GM12891 (cell line): ENCODE results near the gene C12orf56.
"Not testable (repeated sequence)": the region's sequence is repeated elsewhere in the genome, so short reads cannot be mapped to it uniquely, and the experiment has no call there.

Experiments
- DNase-seq: peaks from one replicate; pipeline ENCODE4 v3.0.0; 2011; ENCODE audit warnings: low spot score; ENCODE audit not compliant: insufficient read length
- FAIRE-seq: peaks from 2 replicates; lab custom pipeline; 2011; peaks lifted over from hg19 to GRCh38; lab: Jason Lieb, UNC
- PAX5 ChIP-seq: IDR thresholded peaks from 2 replicates; pipeline ENCODE4 v1.6.1; 2011; ENCODE audit warnings: low read length, moderate library complexity, mild to moderate bottlenecking; ENCODE audit not compliant: insufficient read depth, severe bottlenecking
- POLR2A ChIP-seq: IDR thresholded peaks from 2 replicates; pipeline ENCODE4 v1.6.1; 2011; ENCODE audit warnings: low read depth, low read length, control low read depth
- POLR2AphosphoS5 ChIP-seq: IDR thresholded peaks from 2 replicates; pipeline ENCODE4 v1.6.1; 2011; ENCODE audit warnings: low read depth, low read length, control low read depth
- POU2F2 ChIP-seq: IDR thresholded peaks from 2 replicates; pipeline ENCODE4 v1.6.1; 2011; ENCODE audit warnings: low read depth, mild to moderate bottlenecking, control low read depth, low read length, moderate library complexity
- SPI1 ChIP-seq: IDR thresholded peaks from 2 replicates; pipeline ENCODE4 v1.6.1; 2011; ENCODE audit warnings: low read depth, low read length, control low read depth
- TAF1 ChIP-seq: IDR thresholded peaks from 2 replicates; pipeline ENCODE4 v1.6.1; 2011; ENCODE audit warnings: low read depth, low read length, control low read depth

The C12orf56 gene

GRCh38 chr12:64335886-64336466 is 54.6 kb downstream of the C12orf56 start:
- TF ChIP-seq POU2F2 (no peak), POLR2AphosphoS5 (no peak), PAX5 (no peak), POLR2A (no peak), SPI1 (no peak)
- DNase-seq (no peak), FAIRE-seq (no peak)

GRCh38 chr12:64332938-64333337 is 57.6 kb downstream of the C12orf56 start:
- TF ChIP-seq TAF1, result no peak
- no peak for TF ChIP-seq SPI1
- TF ChIP-seq POLR2AphosphoS5, result no peak
- TF ChIP-seq POU2F2, result no peak
- TF ChIP-seq PAX5, result no peak
- no peak for TF ChIP-seq POLR2A
- no peak for FAIRE-seq
- DNase-seq, result no peak

- no peak for DNase-seq
- no peak for TF ChIP-seq PAX5
- peak; percentile 64 for TF ChIP-seq SPI1
- FAIRE-seq, result no peak
Measured at GRCh38 chr12:64332296-64332695, 58.3 kb downstream of the C12orf56 start.

- not testable (repeated sequence) for FAIRE-seq, DNase-seq
Measured at GRCh38 chr12:64329031-64329710, 61.4 kb downstream of the C12orf56 start.

GRCh38 chr12:64325055-64325454 is 65.5 kb downstream of the C12orf56 start:
- no peak for TF ChIP-seq TAF1
- no peak for TF ChIP-seq POLR2A
- TF ChIP-seq PAX5, result no peak
- no peak for TF ChIP-seq POLR2AphosphoS5
- TF ChIP-seq POU2F2, result no peak
- no peak for TF ChIP-seq SPI1
- no peak for FAIRE-seq
- DNase-seq, result no peak

- FAIRE-seq (no peak), DNase-seq (no peak)
- TF ChIP-seq PAX5, result no peak
- no peak for TF ChIP-seq POU2F2
- no peak for TF ChIP-seq SPI1
- TF ChIP-seq TAF1, result no peak
- no peak for TF ChIP-seq POLR2A
- no peak for TF ChIP-seq POLR2AphosphoS5
Measured at GRCh38 chr12:64323476-64324225, 66.9 kb downstream of the C12orf56 start.

GRCh38 chr12:64323006-64323405 is 67.6 kb downstream of the C12orf56 start:
- TF ChIP-seq POLR2A (no peak), POLR2AphosphoS5 (no peak), POU2F2 (no peak), TAF1 (no peak)
- FAIRE-seq, result no peak
- DNase-seq, result no peak

GRCh38 chr12:64320611-64321010 is 69.9 kb downstream of the C12orf56 start:
- FAIRE-seq (no peak), DNase-seq (no peak)
- TF ChIP-seq PAX5 (no peak), POU2F2 (no peak), POLR2AphosphoS5 (no peak), SPI1 (no peak), POLR2A (no peak), TAF1 (no peak)

- DNase-seq, FAIRE-seq: not testable (repeated sequence)
Measured at GRCh38 chr12:64319540-64320225, 70.9 kb downstream of the C12orf56 start.

- FAIRE-seq (no peak), DNase-seq (no peak)
- no peak for TF ChIP-seq TAF1
- no peak for TF ChIP-seq POU2F2
- TF ChIP-seq POLR2A, result no peak
- TF ChIP-seq SPI1, result no peak
- TF ChIP-seq PAX5, result no peak
- no peak for TF ChIP-seq POLR2AphosphoS5
Measured at GRCh38 chr12:64318605-64319004, 72.0 kb downstream of the C12orf56 start.

- DNase-seq (no peak), FAIRE-seq (no peak)
- TF ChIP-seq PAX5 (no peak), POLR2AphosphoS5 (no peak), TAF1 (no peak), POLR2A (no peak), POU2F2 (no peak), SPI1 (no peak)
Measured at GRCh38 chr12:64311877-64312276, 78.7 kb downstream of the C12orf56 start.
